ENCODE data around the gene ZDHHC24.

ZDHHC24 gene

GRCh38 chr11:66475349-66476172 lies 70.3 kb downstream of the ZDHHC24 start:
- Histone ChIP-seq H3K9me3 (ENCODE audit: insufficient read depth, low read depth, low read length) (no peaks in the 10 kb centered on the region), H3K36me3 (ENCODE audit: insufficient read depth, low read depth, low read length) (peaks cover 18% of the 10 kb centered on the region), H3K4me1 (ENCODE audit: insufficient read depth, low read length) (no peaks in the 10 kb centered on the region), H3K27me3 (ENCODE audit: insufficient read depth, low read length) (no peaks in the 10 kb centered on the region), H3K4me3 (ENCODE audit: low read length) (no peak overlapping the region), H3K27ac (ENCODE audit: low read length) (no peak overlapping the region), H3K9ac (ENCODE audit: low read depth, low read length) (no peak overlapping the region)

GRCh38 chr11:66473608-66474515 lies 72.0 kb downstream of the ZDHHC24 start:
- Histone ChIP-seq H3K36me3 (ENCODE audit: insufficient read depth, low read depth, low read length) (peaks cover 20% of the 10 kb centered on the region), H3K27me3 (ENCODE audit: insufficient read depth, low read length) (no peaks in the 10 kb centered on the region), H3K4me3 (ENCODE audit: low read length) (no peak overlapping the region), H3K4me1 (ENCODE audit: insufficient read depth, low read length) (no peaks in the 10 kb centered on the region), H3K9ac (ENCODE audit: low read depth, low read length) (no peak overlapping the region), H3K27ac (ENCODE audit: low read length) (no peak overlapping the region), H3K9me3 (ENCODE audit: insufficient read depth, low read depth, low read length) (no peaks in the 10 kb centered on the region)

GRCh38 chr11:66473167-66473566 lies 72.7 kb downstream of the ZDHHC24 start:
- H3K27me3 ChIP-seq (ENCODE audit: insufficient read depth, low read length), result no peaks in the 10 kb centered on the region

GRCh38 chr11:66472054-66472453 lies 73.8 kb downstream of the ZDHHC24 start:
- peaks cover 24% of the 10 kb centered on the region for H3K36me3 ChIP-seq (ENCODE audit: insufficient read depth, low read depth, low read length)
- no peak overlapping the region for H3K27ac ChIP-seq (ENCODE audit: low read length)

More at GRCh38 chr11:66473167-66473566, 72.7 kb downstream of the ZDHHC24 start:
- Histone ChIP-seq H3K9me3 (ENCODE audit: insufficient read depth, low read depth, low read length) (no peaks in the 10 kb centered on the region), H3K4me3 (ENCODE audit: low read length) (no peak overlapping the region), H3K27ac (ENCODE audit: low read length) (no peak overlapping the region), H3K36me3 (ENCODE audit: insufficient read depth, low read depth, low read length) (peaks cover 24% of the 10 kb centered on the region), H3K9ac (ENCODE audit: low read depth, low read length) (no peak overlapping the region), H3K4me1 (ENCODE audit: insufficient read depth, low read length) (no peaks in the 10 kb centered on the region)

GRCh38 chr11:66471142-66471541 lies 74.7 kb downstream of the ZDHHC24 start:
- H3K27me3 ChIP-seq (ENCODE audit: insufficient read depth, low read length), result no peaks in the 10 kb centered on the region; the same call in 1 of the 2 replicates
- peaks cover 5% of the 10 kb centered on the region; the same call in 1 of the 2 replicates for H3K4me1 ChIP-seq (ENCODE audit: insufficient read depth, low read length)
- H3K27ac ChIP-seq (ENCODE audit: low read length), result no peak overlapping the region
- no peak overlapping the region for H3K4me3 ChIP-seq (ENCODE audit: low read length)
- no peak overlapping the region for H3K9ac ChIP-seq (ENCODE audit: low read depth, low read length)
- peaks cover 24% of the 10 kb centered on the region for H3K36me3 ChIP-seq (ENCODE audit: insufficient read depth, low read depth, low read length)
- no peaks in the 10 kb centered on the region for H3K9me3 ChIP-seq (ENCODE audit: insufficient read depth, low read depth, low read length)

More at GRCh38 chr11:66472054-66472453, 73.8 kb downstream of the ZDHHC24 start:
- Histone ChIP-seq H3K4me1 (ENCODE audit: insufficient read depth, low read length) (peaks cover 5% of the 10 kb centered on the region; the same call in 1 of the 2 replicates), H3K4me3 (ENCODE audit: low read length) (no peak overlapping the region), H3K27me3 (ENCODE audit: insufficient read depth, low read length) (no peaks in the 10 kb centered on the region; the same call in 1 of the 2 replicates), H3K9me3 (ENCODE audit: insufficient read depth, low read depth, low read length) (no peaks in the 10 kb centered on the region), H3K9ac (ENCODE audit: low read depth, low read length) (no peak overlapping the region)
